Thyroid gland (tissue), 4 donors: ENCODE data around the gene TIMM50.

Experiments used
- CTCF ChIP-seq, 6 experiments: fragments of 200-600 bp in 3 of 6; fragments of 450-650 bp in 3 of 6; sonication (generic) in 3 of 6; IDR thresholded peaks; one replicate each; pipeline ENCODE4 v1.5.1; 2016 to 2019; ENCODE audit warnings: antibody characterized with exemption in 6 of 6, mild to moderate bottlenecking in 2 of 6, inconsistent platforms in 1 of 6, moderate library complexity in 1 of 6
- POLR2A ChIP-seq, 2 donors: fragments of 450-650 bp; IDR thresholded peaks; one replicate each; pipeline ENCODE4 v1.6.1; 2017; ENCODE audit warnings: antibody characterized with exemption in 2 of 2, mild to moderate bottlenecking in 2 of 2, moderate library complexity in 1 of 2

- TF ChIP-seq POLR2A (IDR thresholded peaks at IDR 0.05), result no peak
- no peak for TF ChIP-seq CTCF (IDR thresholded peaks at IDR 0.05)
These were observed 28.0 kb downstream of the TIMM50 start for GRCh38 chr19:39508629-39509028.
